CD14-positive monocyte (primary cell): ENCODE data around the gene SLC66A2. TPM values are rescaled to one million over a fixed set of nuclear protein-coding genes. Genes with fewer than 3 reads are reported as not detected.

ENCODE experiments used
- DNase-seq, 3 donors: peaks; one replicate each; pipeline ENCODE4 v3.0.0-alpha.2; 2011 to 2022
- H2AFZ ChIP-seq: 2 replicates; pipeline ENCODE4 v1.6.0; 2012; ENCODE audit warnings: mild to moderate bottlenecking, low read depth, low read length, inconsistent platforms; ENCODE audit not compliant: insufficient read depth, poor library complexity, severe bottlenecking
- H3K27ac ChIP-seq, 2 donors: 1 replicate in 1 of 2; 2 replicates in 1 of 2; pipeline ENCODE4 v1.5.1; 2012 to 2013; ENCODE audit warnings: low read length in 2 of 2, control low read depth in 1 of 2, inconsistent platforms in 1 of 2, low read depth in 1 of 2, mild to moderate bottlenecking in 1 of 2
- H3K27me3 ChIP-seq, 2 donors: one replicate each; pipeline versions ENCODE4 v1.6.0 to v1.6.1; 2011 to 2013; ENCODE audit warnings: low read length in 2 of 2; ENCODE audit not compliant: control insufficient read depth in 2 of 2, insufficient read depth in 2 of 2
- H3K36me3 ChIP-seq, 2 donors: replicated peaks in 1 of 2; 1 replicate in 1 of 2; 2 replicates in 1 of 2; pipeline versions ENCODE4 v1.5.1 to v1.6.1; 2012 to 2013; ENCODE audit warnings: low read length in 2 of 2, control low read depth in 1 of 2, inconsistent platforms in 1 of 2, mild to moderate bottlenecking in 1 of 2; ENCODE audit not compliant: insufficient read depth in 2 of 2, control insufficient read depth in 1 of 2
- H3K4me1 ChIP-seq, 2 donors: 1 replicate in 1 of 2; 2 replicates in 1 of 2; pipeline versions ENCODE4 v1.5.1 to v1.6.1; 2012 to 2013; ENCODE audit warnings: low read length in 2 of 2, control low read depth in 1 of 2, inconsistent platforms in 1 of 2, mild to moderate bottlenecking in 1 of 2, moderate library complexity in 1 of 2; ENCODE audit not compliant: insufficient read depth in 2 of 2, control insufficient read depth in 1 of 2
- H3K4me2 ChIP-seq: replicated peaks from 2 replicates; pipeline ENCODE3; 2012; ENCODE audit warnings: low read length, moderate library complexity, mild to moderate bottlenecking; ENCODE audit not compliant: poor library complexity, severe bottlenecking; ENCODE audit errors: extremely low read depth
- H3K4me3 ChIP-seq, 3 experiments: fragments of 200-600 bp in 1 of 3; sonication (generic) in 1 of 3; replicated peaks in 1 of 3; 1 replicate in 2 of 3; 2 replicates in 1 of 3; pipeline ENCODE4 v1.5.1; 2011 to 2013; ENCODE audit warnings: low read length in 3 of 3, mild to moderate bottlenecking in 3 of 3, control low read depth in 2 of 3, low read depth in 2 of 3, inconsistent platforms in 1 of 3, moderate library complexity in 1 of 3
- H3K79me2 ChIP-seq: 2 replicates; pipeline ENCODE4 v1.6.0; 2012; ENCODE audit warnings: mild to moderate bottlenecking, control low read depth, inconsistent platforms, low read length, moderate library complexity; ENCODE audit not compliant: insufficient read depth
- H3K9ac ChIP-seq: 2 replicates; pipeline ENCODE4 v1.6.0; 2017; ENCODE audit warnings: low read length, mild to moderate bottlenecking; ENCODE audit not compliant: insufficient read depth, poor library complexity, severe bottlenecking
- H3K9me3 ChIP-seq, 2 donors: replicated peaks in 1 of 2; 1 replicate in 1 of 2; 2 replicates in 1 of 2; pipeline versions ENCODE4 v1.5.1 to v1.6.1; 2012 to 2013; ENCODE audit warnings: low read length in 2 of 2, control low read depth in 1 of 2; ENCODE audit not compliant: control insufficient read depth in 1 of 2, insufficient read depth in 1 of 2
- H4K20me1 ChIP-seq: 2 replicates; pipeline ENCODE4 v1.6.0; 2012; ENCODE audit warnings: mild to moderate bottlenecking, low read length, control low read depth, moderate library complexity; ENCODE audit not compliant: insufficient read depth
- H3K27ac Mint-ChIP-seq, 7 donors: one replicate each; pipeline ENCODE4 v1.8.0; 2020; ENCODE audit warnings: mild to moderate bottlenecking in 7 of 7, mixed read lengths in 7 of 7, moderate library complexity in 6 of 7, inconsistent platforms in 2 of 7
- H3K27me3 Mint-ChIP-seq, 3 donors: one replicate each; pipeline ENCODE4 v1.8.0; 2021 to 2022; ENCODE audit warnings: low read depth in 3 of 3, mild to moderate bottlenecking in 3 of 3, mixed read lengths in 3 of 3, moderate library complexity in 3 of 3, inconsistent platforms in 1 of 3
- H3K36me3 Mint-ChIP-seq, 2 donors: one replicate each; pipeline ENCODE4 v1.8.0; 2020; ENCODE audit warnings: mixed read lengths in 2 of 2, inconsistent platforms in 1 of 2, mild to moderate bottlenecking in 1 of 2
- H3K4me1 Mint-ChIP-seq: one replicate; pipeline ENCODE4 v1.8.0; 2020; ENCODE audit warnings: mild to moderate bottlenecking, mixed read lengths
- H3K4me3 Mint-ChIP-seq, 2 donors: one replicate each; pipeline ENCODE4 v1.8.0; 2020; ENCODE audit warnings: mild to moderate bottlenecking in 2 of 2, mixed read lengths in 2 of 2, moderate library complexity in 1 of 2
- H3K9me3 Mint-ChIP-seq, 7 donors: one replicate each; pipeline ENCODE4 v1.8.0; 2020 to 2022; ENCODE audit warnings: mixed read lengths in 7 of 7, mild to moderate bottlenecking in 6 of 7, moderate library complexity in 6 of 7, inconsistent platforms in 2 of 7
- CTCF ChIP-seq: fragments of 200-600 bp; IDR thresholded peaks from one replicate; pipeline ENCODE4 v1.8.0; 2022; ENCODE audit warnings: antibody characterized with exemption, mild to moderate bottlenecking
- WGBS: methylation state at CpG from one replicate; pipeline ENCODE4 v1.1.5; 2013; ENCODE audit warnings: missing lambda C conversion rate; ENCODE audit not compliant: insufficient coverage; 5-methylcytosine and 5-hydroxymethylcytosine counted together
- intact Hi-C, 2 donors: fragments of 100-400 bp; cut with micrococcal nuclease; formaldehyde crosslinking; loops; one replicate each; pipeline versions ENCODE4 v1.15.0 to v1.15.1; 2023
- polyA plus RNA-seq, 3 donors: library from polyadenylated mRNA; depleted of rRNA in 1 of 3; unstranded in 2 of 3; stranded (reverse) in 1 of 3; fragments of 300-500 nt in 2 of 3; fragments of >200 nt in 1 of 3; fragmentation: Illumina TruSeq in 2 of 3; gene quantifications; 1 replicate in 2 of 3; 2 replicates in 1 of 3; pipeline ENCODE4 v1.2.3, GENCODE V29; 2012 to 2021

The SLC66A2 gene
- polyA plus RNA-seq, 3 donors, result 26.8 to 42.6 (median 33.8) TPM

- WGBS, result 91% methylated on average over 27 of the region's 29 CpGs
Measured at GRCh38 chr18:79884294-79884962, 67.0 kb downstream of the SLC66A2 start.

More at GRCh38 chr18:79884294-79884962, 67.0 kb downstream of the SLC66A2 start:
- Histone ChIP-seq H3K36me3 (no peaks in the 10 kb centered on the region), H3K4me3 (no peak overlapping the region), H3K27ac (no peak overlapping the region), H3K4me1 (no peaks in the 10 kb centered on the region), H3K4me2 (no peak overlapping the region), H3K79me2 (no peaks in the 10 kb centered on the region), H4K20me1 (no peaks in the 10 kb centered on the region), H2AFZ (no peak overlapping the region), H3K9me3 (peaks cover 60 to 64% of the 10 kb centered on the region in 2 donors), H3K9ac (no peak overlapping the region), H3K27me3 (no peaks in the 10 kb centered on the region)
- intact Hi-C loops, result no loop called here
- peaks cover 0 to 2% (median 0%) of the 10 kb centered on the region in 3 donors for H3K27me3 Mint-ChIP-seq
- H3K9me3 Mint-ChIP-seq, result peaks cover 41 to 65% (median 59%) of the 10 kb centered on the region in 7 donors
- DNase-seq, result no peak
- H3K4me3 Mint-ChIP-seq, result no peak overlapping the region
- no peaks in the 10 kb centered on the region for H3K4me1 Mint-ChIP-seq
- no peaks in the 10 kb centered on the region for H3K36me3 Mint-ChIP-seq
- TF ChIP-seq CTCF, result no peak
- no peak overlapping the region for H3K27ac Mint-ChIP-seq
